ENCODE results near the gene TOMM20L.

The TOMM20L gene

DNA sequence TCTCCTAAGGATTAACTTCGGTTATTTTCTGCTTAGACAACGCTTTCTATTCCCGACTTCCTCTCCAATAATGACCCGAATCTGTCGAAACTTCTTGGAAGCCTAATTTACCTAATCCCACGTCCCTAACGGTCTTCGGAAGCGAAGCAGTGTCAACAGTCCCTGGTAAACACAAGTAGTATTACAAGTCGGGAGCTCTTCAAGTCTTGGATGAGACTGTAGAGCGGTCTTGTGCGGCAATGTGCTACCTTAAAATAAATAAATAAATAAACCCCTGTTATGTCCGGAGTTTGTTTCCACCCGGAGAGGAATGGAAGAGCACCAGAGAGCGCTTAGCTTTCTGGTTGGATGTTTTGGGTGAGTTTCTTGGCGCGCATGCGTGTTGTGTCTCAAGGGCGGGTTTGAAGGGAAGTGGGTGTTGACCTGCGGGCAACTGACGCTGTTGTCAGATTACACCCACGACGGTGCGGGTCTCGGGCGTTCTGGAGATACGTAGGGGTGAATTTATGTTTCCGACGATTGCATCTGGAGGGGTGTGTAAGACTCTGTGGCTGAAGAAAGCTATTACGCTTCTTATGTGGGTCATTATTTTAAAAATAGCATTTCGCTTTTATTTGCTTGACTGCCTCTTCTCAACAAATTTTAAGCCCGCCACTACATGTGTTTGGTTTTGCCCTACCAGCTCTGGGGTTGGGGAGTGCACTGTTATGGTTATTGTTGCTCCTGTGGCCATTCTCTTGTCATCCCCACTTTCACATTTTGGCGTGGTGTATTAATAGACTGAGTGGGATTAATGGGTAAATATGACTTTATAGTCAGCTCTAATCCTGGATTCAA, 31.8 kb downstream of the TOMM20L start, which contains the start of the genes KIAA0586 and TIMM9:
KIAA0586 (plus strand) TSS at position 439 of the 837 bp plus-strand sequence. CDS start 546 bp downstream, outside the sequence.
TIMM9 (minus strand) TSS at position 251 of the 837 bp plus-strand sequence. CDS start 15,586 bp downstream, outside the sequence.
- DNase-seq, result peak; percentile 83 to 97 (median 95)

DNA sequence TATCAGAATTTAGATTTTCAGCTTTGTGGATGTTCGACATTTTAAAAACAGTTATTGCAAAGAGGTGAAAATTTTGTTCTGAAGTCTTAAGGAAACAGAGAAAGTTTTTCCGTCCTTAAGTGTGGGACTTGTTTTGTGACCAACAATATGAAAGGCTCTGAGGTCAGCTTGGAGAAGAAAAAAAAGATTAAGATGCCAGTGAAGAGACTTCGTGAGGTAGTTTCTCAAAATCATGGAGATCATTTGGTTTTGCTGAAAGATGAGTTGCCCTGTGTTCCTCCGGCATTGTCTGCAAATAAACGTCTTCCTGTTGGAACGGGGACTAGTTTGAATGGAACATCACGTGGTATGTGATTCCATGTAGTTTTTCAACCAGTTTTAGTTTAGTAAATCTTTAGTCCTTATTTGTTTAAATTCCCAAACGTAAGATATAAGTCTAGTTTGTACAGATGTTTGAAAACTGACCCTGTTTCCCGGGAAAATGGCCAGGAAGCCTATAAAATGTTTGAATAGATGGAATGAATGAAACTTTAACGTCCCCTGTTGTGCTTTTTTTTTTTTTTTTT, 32.5 kb downstream of the TOMM20L start:
- DNase-seq, result peak in 2 of 6 experiments; percentile 43 to 52

DNA sequence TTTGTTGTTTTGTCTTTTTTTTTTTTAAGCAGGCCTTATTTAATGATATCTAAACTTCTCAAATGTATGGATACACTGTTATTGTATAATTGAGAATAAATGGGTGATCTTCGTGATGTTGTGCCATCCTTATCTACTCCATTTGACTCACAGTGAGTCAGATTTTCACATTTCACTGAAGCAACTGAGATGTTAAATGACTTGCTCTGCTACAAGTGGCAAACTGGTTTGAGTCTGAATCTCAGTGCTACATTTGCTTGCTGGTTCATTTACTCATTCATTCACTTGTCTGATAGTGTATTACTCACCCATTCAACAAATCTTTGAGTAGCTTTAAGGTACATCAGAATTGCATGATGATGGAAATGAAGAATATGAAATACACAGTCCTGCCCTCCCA, 34.4 kb downstream of the TOMM20L start:
- no peak for DNase-seq

DNA sequence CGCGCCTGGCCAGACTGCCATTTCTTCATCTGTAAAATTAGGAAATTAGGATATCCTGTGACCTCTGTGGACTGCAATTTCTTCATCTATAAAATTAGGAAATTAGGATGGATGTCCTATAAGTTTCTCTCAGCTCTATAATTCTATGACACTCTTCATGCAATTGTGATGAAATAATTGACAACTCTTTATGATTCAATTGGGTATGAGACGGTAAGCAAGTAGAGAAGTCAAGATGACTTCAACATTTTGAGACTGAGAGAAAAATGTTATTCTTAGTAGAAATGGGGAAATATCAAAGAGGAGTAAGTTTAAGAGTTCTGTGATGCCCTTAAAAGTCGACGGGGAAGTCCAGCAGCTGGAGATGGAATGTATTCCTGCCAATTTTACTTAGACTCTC, 43.7 kb downstream of the TOMM20L start:
- no peak for DNase-seq

DNA sequence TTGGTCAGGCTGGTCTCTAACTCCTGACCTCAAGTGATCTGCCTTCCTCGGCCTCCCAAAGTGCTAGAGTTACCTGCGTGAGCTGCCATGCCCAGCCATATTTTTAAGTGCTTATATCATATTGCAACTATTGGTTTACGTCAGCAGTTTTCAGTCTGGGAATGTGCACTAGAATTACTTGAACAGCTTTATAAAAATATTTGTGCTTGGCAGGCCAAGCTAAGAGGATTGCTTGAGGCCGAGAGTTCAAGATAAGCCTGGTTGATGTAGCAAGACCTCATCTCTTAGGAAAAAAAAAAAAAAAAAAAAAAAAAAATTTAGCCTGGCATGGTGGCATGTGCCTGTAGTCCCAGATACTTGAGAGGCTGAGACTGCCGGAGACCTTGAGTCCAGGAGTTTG, 48.9 kb downstream of the TOMM20L start:
- no peak for DNase-seq

DNA sequence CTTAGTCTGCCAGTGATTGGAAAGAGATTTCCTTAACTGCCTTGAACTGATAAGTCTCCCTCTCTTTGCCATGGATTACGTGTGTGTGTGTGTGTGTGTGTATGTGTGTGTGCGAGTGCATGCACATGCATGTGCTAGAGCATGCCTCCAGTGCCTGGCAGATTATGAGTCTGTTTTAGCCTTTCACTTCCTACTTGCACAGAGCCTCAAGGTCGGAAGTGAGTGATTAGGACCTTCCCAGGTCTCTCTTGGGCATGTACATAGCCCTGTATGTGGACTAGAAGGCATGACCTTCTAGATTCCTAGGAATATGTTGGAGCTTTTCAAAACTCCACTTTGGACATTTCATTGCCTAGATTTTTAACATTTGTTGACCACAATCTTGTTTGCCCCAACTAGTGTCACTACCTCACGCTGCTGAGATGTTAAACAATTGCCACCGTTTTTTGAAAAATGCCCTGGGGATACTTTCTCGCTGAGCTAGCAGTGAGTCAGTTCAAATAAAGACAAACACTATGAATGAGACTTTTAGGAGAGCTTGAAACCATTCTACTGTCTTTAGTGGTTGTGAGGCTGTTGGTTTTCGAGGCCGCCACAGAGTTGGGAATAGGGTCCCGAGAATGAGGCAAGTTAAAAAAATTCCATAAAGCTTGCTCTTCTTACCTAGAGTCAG, 60.0 kb downstream of the TOMM20L start:
- no peak for DNase-seq
